GM21737 (cell line): ENCODE results near the gene ELMO2.
"Not testable (repeated sequence)": the region's sequence is repeated elsewhere in the genome, so short reads cannot be mapped to it uniquely, and the experiment has no call there.

Experiments used
- ATAC-seq: cut with Tn5 transposase; IDR thresholded peaks from one replicate; pipeline ENCODE4 v1.9.1; 2021; ENCODE audit warnings: mild to moderate bottlenecking, moderate library complexity; ENCODE audit not compliant: unreplicated experiment

The ELMO2 gene

GRCh38 chr20:46406986-46407670 is 713 bp upstream of the ELMO2 start:
- peak; percentile 29 for ATAC-seq

GRCh38 chr20:46402331-46402811 is 4.0 kb downstream of the ELMO2 start:
- no peak for ATAC-seq

GRCh38 chr20:46401478-46401860 is 4.9 kb downstream of the ELMO2 start:
- no peak for ATAC-seq

- no peak for ATAC-seq
Observed at GRCh38 chr20:46400828-46401477, 5.5 kb downstream of the ELMO2 start.

- no peak for ATAC-seq
Observed at GRCh38 chr20:46400253-46400652, 6.2 kb downstream of the ELMO2 start.

- no peak for ATAC-seq
Observed at GRCh38 chr20:46399401-46399800, 7.0 kb downstream of the ELMO2 start.

- no peak for ATAC-seq
Observed at GRCh38 chr20:46398963-46399362, 7.5 kb downstream of the ELMO2 start.

- no peak for ATAC-seq
Observed at GRCh38 chr20:46396052-46396740, 10.2 kb downstream of the ELMO2 start.

GRCh38 chr20:46394872-46395760 is 11.3 kb downstream of the ELMO2 start:
- ATAC-seq, result no peak

- ATAC-seq, result no peak
Observed at GRCh38 chr20:46393967-46394366, 12.4 kb downstream of the ELMO2 start.

GRCh38 chr20:46388937-46389336 is 17.5 kb downstream of the ELMO2 start:
- ATAC-seq, result no peak

- ATAC-seq, result no peak
Observed at GRCh38 chr20:46388201-46388836, 18.1 kb downstream of the ELMO2 start.

GRCh38 chr20:46387054-46387453 is 19.4 kb downstream of the ELMO2 start:
- not testable (repeated sequence) for ATAC-seq

GRCh38 chr20:46378412-46379009 is 27.9 kb downstream of the ELMO2 start:
- ATAC-seq, result no peak

GRCh38 chr20:46377518-46377917 is 28.9 kb downstream of the ELMO2 start:
- ATAC-seq, result no peak

- no peak for ATAC-seq
Observed at GRCh38 chr20:46376196-46376785, 30.1 kb downstream of the ELMO2 start.

- no peak for ATAC-seq
Observed at GRCh38 chr20:46375771-46376170, 30.6 kb downstream of the ELMO2 start.

- no peak for ATAC-seq
Observed at GRCh38 chr20:46374383-46374782, 32.0 kb downstream of the ELMO2 start.

- ATAC-seq, result no peak
Observed at GRCh38 chr20:46371656-46372055, 34.8 kb downstream of the ELMO2 start.

GRCh38 chr20:46368902-46369268 is 37.5 kb downstream of the ELMO2 start:
- no peak for ATAC-seq
